Esophagus squamous epithelium (tissue), 4 donors: ENCODE data around the gene SH3PXD2B.

Experiments
- CTCF ChIP-seq, 6 experiments: fragments of 450-650 bp in 4 of 6; fragments of 200-600 bp in 2 of 6; sonication (generic) in 2 of 6; IDR thresholded peaks; one replicate each; pipeline ENCODE4 v1.5.1; 2016 to 2019; ENCODE audit warnings: antibody characterized with exemption in 6 of 6, mild to moderate bottlenecking in 4 of 6, moderate library complexity in 4 of 6
- POLR2A ChIP-seq, 4 donors: fragments of 450-650 bp; IDR thresholded peaks; one replicate each; pipeline ENCODE4 v1.6.1; 2017; ENCODE audit warnings: antibody characterized with exemption in 4 of 4, mild to moderate bottlenecking in 4 of 4, moderate library complexity in 3 of 4

- TF ChIP-seq CTCF (IDR thresholded peaks at IDR 0.05) (no peak), POLR2A (IDR thresholded peaks at IDR 0.05) (no peak)
Observed at GRCh38 chr5:172325452-172325851, 128.9 kb downstream of the SH3PXD2B start.
